Endometrial microvascular endothelial cells (primary cell): Measurements from ENCODE around the gene JAG2. TPM values are rescaled to one million over a fixed set of nuclear protein-coding genes. Genes with fewer than 3 reads are reported as not detected.

Experiments
- in situ Hi-C: cut with HindIII; loops from 2 replicates; pipeline ENCODE4 v1.10.0; 2017; ENCODE audit warnings: low sequenced_read_pairs, low pct_unique_long_range_greater_than_20kb; ENCODE audit errors: inconsistent ontology term
- total RNA-seq: library from RNA; depleted of rRNA; stranded (reverse); fragments of >200 nt; gene quantifications from one replicate; pipeline ENCODE4 v1.2.3, GENCODE V29; 2015; ENCODE audit errors: inconsistent ontology term

Gene JAG2
- total RNA-seq, 1 donor from 2014 or later: 15.2 TPM

GRCh38 chr14:105145381-105146180, 23.0 kb downstream of the JAG2 start:
- in situ Hi-C loops: no loop called here

- in situ Hi-C loops: no loop called here
Measured at GRCh38 chr14:105144666-105145380, 23.8 kb downstream of the JAG2 start.

GRCh38 chr14:105144026-105144665, 24.4 kb downstream of the JAG2 start:
- in situ Hi-C loops: no loop called here

- in situ Hi-C loops: no loop called here
Measured at GRCh38 chr14:105143451-105144025, 25.0 kb downstream of the JAG2 start.

- in situ Hi-C loops: no loop called here
Measured at GRCh38 chr14:105142651-105143450, 25.7 kb downstream of the JAG2 start.

- in situ Hi-C loops: no loop called here
Measured at GRCh38 chr14:105141486-105142281, 26.9 kb downstream of the JAG2 start.

GRCh38 chr14:105141026-105141425, 27.6 kb downstream of the JAG2 start:
- in situ Hi-C loops: no loop called here

- in situ Hi-C loops: no loop called here
Measured at GRCh38 chr14:105140581-105140980, 28.0 kb downstream of the JAG2 start.

GRCh38 chr14:105139831-105140239, 28.7 kb downstream of the JAG2 start:
- in situ Hi-C loops: no loop called here

- in situ Hi-C loops: no loop called here
Measured at GRCh38 chr14:105139212-105139825, 29.3 kb downstream of the JAG2 start.

- in situ Hi-C loops: no loop called here
Measured at GRCh38 chr14:105138551-105139111, 29.9 kb downstream of the JAG2 start.

GRCh38 chr14:105138021-105138541, 30.5 kb downstream of the JAG2 start:
- in situ Hi-C loops: no loop called here

GRCh38 chr14:105137481-105138020, 31.0 kb downstream of the JAG2 start:
- in situ Hi-C loops: no loop called here

GRCh38 chr14:105136401-105137322, 31.9 kb downstream of the JAG2 start:
- in situ Hi-C loops: no loop called here

GRCh38 chr14:105135700-105136395, 32.7 kb downstream of the JAG2 start:
- in situ Hi-C loops: no loop called here
